Measurements from ENCODE around the gene NDUFA13.

Gene NDUFA13

DNA sequence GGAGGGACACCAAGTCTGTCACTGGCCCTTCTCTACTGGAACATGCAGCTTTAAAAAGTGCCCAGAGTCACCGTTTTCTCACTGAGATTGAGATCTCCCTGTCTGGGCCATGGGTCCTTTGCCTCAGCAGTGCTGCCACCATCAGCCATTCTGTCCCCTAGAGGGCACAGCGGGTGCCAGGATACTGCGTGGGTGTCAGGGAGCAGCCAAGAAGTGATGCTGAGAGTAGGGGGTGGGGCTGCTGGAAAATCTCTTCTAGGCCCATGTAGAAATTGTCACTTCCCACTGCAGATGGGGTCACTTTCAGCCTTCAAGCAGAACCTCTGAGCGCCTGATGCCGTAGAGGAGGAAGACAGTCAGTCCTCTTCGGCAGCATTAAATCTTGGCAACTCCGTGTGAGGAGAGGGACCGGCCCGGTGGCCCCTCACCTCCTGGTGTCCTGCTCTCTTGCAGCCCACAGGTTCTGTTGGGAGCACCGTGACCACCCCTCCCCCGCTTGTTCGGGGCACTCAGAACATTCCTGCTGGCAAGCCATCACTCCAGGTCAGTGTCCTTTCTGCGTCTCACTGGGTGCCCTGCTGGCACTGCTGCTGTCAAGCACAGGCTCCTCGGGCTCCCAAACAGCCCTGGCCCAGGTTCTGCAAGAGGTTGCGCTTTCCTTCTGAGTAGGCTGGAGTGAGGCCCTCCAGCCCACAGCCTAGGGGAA is 22.0 kb upstream of the NDUFA13 start:
- TF ChIP-seq ZNF23 (tag by site-specific recombination; IDR thresholded peaks at IDR 0.05; ENCODE audit: borderline replicate concordance) (no peak), MYNN (tag by site-specific recombination; IDR thresholded peaks at IDR 0.05; ENCODE audit: borderline replicate concordance) (no peak), ZNF548 (tag by site-specific recombination; IDR thresholded peaks at IDR 0.05) (no peak), ZNF366 (tag by site-specific recombination; conservative IDR thresholded peaks at IDR 0.05) (no peak), ZNF670 (tag by site-specific recombination; IDR thresholded peaks at IDR 0.05; ENCODE audit: low read depth) (no peak), FEZF1 (tag by site-specific recombination; IDR thresholded peaks at IDR 0.05) (no peak), YY2 (tag by site-specific recombination; IDR thresholded peaks at IDR 0.05) (no peak), ZNF76 (tag by site-specific recombination; IDR thresholded peaks at IDR 0.05; ENCODE audit: borderline replicate concordance, low read depth) (no peak), KLF8 (tag by site-specific recombination; IDR thresholded peaks at IDR 0.05) (no peak), ZNF660 (tag by site-specific recombination; IDR thresholded peaks at IDR 0.05) (no peak), ZNF138 (tag by site-specific recombination; IDR thresholded peaks at IDR 0.05; ENCODE audit: borderline replicate concordance) (no peak), ZNF423 (tag by site-specific recombination; IDR thresholded peaks at IDR 0.05) (no peak), HOXA7 (CRISPR knock-in tag; IDR thresholded peaks at IDR 0.05; ENCODE audit: borderline replicate concordance) (no peak)
- TF ChIP-seq, protein P1, sequence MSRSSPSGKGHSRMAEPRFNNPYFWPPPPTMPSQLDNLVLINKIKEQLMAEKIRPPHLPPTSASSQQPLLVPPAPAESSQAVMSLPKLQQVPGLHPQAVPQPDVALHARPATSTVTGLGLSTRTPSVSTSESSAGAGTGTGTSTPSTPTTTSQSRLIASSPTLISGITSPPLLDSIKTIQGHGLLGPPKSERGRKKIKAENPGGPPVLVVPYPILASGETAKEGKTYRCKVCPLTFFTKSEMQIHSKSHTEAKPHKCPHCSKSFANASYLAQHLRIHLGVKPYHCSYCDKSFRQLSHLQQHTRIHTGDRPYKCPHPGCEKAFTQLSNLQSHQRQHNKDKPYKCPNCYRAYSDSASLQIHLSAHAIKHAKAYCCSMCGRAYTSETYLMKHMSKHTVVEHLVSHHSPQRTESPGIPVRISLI (tag by site-specific recombination; IDR thresholded peaks at IDR 0.05): no peak
- TF ChIP-seq, protein P2, sequence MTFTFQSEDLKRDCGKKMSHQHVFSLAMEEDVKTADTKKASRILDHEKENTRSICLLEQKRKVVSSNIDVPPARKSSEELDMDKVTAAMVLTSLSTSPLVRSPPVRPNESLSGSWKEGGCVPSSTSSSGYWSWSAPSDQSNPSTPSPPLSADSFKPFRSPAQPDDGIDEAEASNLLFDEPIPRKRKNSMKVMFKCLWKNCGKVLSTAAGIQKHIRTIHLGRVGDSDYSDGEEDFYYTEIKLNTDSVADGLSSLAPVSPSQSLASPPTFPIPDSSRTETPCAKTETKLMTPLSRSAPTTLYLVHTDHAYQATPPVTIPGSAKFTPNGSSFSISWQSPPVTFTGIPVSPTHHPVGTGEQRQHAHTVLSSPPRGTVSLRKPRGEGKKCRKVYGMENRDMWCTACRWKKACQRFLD (tag by site-specific recombination; IDR thresholded peaks at IDR 0.05): no peak
- Histone ChIP-seq H3K36me3 (ENCODE audit: control insufficient read depth in 2 of 2, insufficient read depth in 1 of 2, low read length in 2 of 2) (peaks cover 0 to 76% of the 10 kb centered on the region in 2 experiments; a peak in 2 of 3 replicates), H3K4me1 (ENCODE audit: control insufficient read depth, insufficient read depth, low read length) (peaks cover 2% of the 10 kb centered on the region; the same call in 1 of the 2 replicates), H3K9me3 (ENCODE audit: control insufficient read depth, insufficient read depth, low read depth, low read length) (no peaks in the 10 kb centered on the region), H3K27ac (ENCODE audit: extremely low read depth, low read depth, low read length) (no peak overlapping the region), H3K4me3 (ENCODE audit: low read depth, low read length) (no peak overlapping the region)
- ChIA-PET POLR2A (no interaction called here), CTCF (interaction anchor here (0.6 to 1.1 kb wide), 2 partner anchors 440 to 532 kb away, joined by 3 read pairs; no protein-coding TSS in a partner anchor)

DNA sequence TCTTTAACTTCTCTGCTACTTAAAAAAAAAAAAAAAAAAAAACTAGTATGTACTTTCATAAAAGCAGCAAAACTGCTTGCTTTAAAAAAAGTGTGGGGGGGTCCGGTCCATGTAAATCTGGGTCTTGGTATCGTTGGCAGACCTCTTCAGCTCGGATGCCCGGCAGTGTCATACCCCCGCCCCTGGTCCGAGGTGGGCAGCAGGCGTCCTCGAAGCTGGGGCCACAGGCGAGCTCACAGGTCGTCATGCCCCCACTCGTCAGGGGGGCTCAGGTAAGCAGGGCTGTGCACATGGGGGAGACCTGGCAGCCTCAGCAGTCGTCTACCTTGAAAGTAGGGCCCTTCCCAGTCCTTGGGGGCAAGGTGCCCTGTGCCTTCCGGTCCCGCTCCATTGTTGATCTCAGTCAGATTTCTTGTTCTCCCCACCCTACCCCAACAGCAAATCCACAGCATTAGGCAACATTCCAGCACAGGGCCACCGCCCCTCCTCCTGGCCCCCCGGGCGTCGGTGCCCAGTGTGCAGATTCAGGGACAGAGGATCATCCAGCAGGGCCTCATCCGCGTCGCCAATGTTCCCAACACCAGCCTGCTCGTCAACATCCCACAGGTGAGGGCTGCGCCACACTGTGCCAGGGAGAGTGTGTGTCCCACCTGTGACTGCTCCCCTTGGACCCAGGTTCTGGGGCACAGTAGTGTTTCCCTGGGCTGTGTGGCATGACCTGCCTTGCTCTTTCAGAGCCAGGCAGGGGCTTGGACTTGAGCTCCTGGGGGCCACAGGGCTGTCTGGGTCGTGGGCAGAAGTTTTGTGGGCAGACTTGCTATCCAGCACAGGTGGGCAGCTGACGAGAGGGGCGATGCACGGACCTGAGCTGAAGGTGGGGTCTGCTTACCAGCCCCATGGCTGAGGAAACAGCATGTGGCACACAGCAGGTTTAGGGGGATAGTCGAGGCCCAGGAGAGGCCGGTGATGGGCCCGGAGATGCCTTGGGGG is 20.1 kb upstream of the NDUFA13 start:
- Histone ChIP-seq H3K36me3 (ENCODE audit: control insufficient read depth in 2 of 2, insufficient read depth in 1 of 2, low read length in 2 of 2) (peaks cover 0 to 94% of the 10 kb centered on the region in 2 experiments; a peak in 2 of 3 replicates), H3K4me3 (ENCODE audit: low read depth, low read length) (no peak overlapping the region), H3K27ac (ENCODE audit: extremely low read depth, low read depth, low read length) (no peak overlapping the region), H3K4me1 (ENCODE audit: control insufficient read depth, insufficient read depth, low read length) (no peaks in the 10 kb centered on the region), H3K9me3 (ENCODE audit: control insufficient read depth, insufficient read depth, low read depth, low read length) (no peaks in the 10 kb centered on the region)
- no peak for TF ChIP-seq ZNF114 (tag by site-specific recombination; IDR thresholded peaks at IDR 0.05)
- TF ChIP-seq ZNF354C (tag by site-specific recombination; IDR thresholded peaks at IDR 0.05; ENCODE audit: borderline replicate concordance, low read depth): no peak
- TF ChIP-seq, protein P3, sequence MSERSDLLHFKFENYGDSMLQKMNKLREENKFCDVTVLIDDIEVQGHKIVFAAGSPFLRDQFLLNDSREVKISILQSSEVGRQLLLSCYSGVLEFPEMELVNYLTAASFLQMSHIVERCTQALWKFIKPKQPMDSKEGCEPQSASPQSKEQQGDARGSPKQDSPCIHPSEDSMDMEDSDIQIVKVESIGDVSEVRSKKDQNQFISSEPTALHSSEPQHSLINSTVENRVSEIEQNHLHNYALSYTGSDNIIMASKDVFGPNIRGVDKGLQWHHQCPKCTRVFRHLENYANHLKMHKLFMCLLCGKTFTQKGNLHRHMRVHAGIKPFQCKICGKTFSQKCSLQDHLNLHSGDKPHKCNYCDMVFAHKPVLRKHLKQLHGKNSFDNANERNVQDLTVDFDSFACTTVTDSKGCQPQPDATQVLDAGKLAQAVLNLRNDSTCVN (tag by site-specific recombination; optimal IDR thresholded peaks at IDR 0.05): no peak
- TF ChIP-seq, protein P4, sequence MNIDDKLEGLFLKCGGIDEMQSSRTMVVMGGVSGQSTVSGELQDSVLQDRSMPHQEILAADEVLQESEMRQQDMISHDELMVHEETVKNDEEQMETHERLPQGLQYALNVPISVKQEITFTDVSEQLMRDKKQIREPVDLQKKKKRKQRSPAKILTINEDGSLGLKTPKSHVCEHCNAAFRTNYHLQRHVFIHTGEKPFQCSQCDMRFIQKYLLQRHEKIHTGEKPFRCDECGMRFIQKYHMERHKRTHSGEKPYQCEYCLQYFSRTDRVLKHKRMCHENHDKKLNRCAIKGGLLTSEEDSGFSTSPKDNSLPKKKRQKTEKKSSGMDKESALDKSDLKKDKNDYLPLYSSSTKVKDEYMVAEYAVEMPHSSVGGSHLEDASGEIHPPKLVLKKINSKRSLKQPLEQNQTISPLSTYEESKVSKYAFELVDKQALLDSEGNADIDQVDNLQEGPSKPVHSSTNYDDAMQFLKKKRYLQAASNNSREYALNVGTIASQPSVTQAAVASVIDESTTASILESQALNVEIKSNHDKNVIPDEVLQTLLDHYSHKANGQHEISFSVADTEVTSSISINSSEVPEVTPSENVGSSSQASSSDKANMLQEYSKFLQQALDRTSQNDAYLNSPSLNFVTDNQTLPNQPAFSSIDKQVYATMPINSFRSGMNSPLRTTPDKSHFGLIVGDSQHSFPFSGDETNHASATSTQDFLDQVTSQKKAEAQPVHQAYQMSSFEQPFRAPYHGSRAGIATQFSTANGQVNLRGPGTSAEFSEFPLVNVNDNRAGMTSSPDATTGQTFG (tag by site-specific recombination; IDR thresholded peaks at IDR 0.05; ENCODE audit: borderline replicate concordance): no peak
- TF ChIP-seq, protein P5, sequence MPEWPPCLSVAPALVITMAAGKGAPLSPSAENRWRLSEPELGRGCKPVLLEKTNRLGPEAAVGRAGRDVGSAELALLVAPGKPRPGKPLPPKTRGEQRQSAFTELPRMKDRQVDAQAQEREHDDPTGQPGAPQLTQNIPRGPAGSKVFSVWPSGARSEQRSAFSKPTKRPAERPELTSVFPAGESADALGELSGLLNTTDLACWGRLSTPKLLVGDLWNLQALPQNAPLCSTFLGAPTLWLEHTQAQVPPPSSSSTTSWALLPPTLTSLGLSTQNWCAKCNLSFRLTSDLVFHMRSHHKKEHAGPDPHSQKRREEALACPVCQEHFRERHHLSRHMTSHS (tag by site-specific recombination; IDR thresholded peaks at IDR 0.05): no peak
- no peak for TF ChIP-seq ZNF660 (tag by site-specific recombination; IDR thresholded peaks at IDR 0.05)
- TF ChIP-seq ZBTB17 (tag by site-specific recombination; IDR thresholded peaks at IDR 0.05): no peak
- no peak for TF ChIP-seq ZNF214 (tag by site-specific recombination; IDR thresholded peaks at IDR 0.05; ENCODE audit: borderline replicate concordance)
- TF ChIP-seq ZNF112 (tag by site-specific recombination; IDR thresholded peaks at IDR 0.05): no peak
- no peak for TF ChIP-seq ZNF391 (tag by site-specific recombination; IDR thresholded peaks at IDR 0.05; ENCODE audit: borderline replicate concordance, low read depth)
- ChIA-PET CTCF (no interaction called here), POLR2A (no interaction called here)
